ENCODE data around the gene MFAP1.
"Not testable (repeated sequence)": the region's sequence is repeated elsewhere in the genome, so short reads cannot be mapped to it uniquely, and the experiment has no call there.

Gene MFAP1

DNA sequence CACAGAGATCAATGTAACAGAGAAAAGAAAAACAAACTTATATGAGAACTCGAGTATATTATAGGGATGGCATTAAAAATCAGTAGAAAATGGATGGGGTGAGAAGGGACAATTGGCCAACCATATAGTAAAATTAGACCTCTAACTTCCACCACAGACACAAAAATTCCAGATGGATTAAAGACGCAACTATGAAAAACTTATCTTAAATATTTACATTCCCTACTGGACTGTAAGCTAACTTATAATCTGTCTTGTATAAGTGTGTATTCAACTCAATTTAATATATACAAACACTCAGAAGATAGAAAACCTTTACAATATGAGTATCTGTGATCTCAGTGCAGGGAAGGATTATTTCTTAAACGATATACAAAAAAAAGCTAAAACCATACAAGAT is 3.0 kb downstream of the MFAP1 start:
- no peak for DNase-seq (ENCODE audit: low read depth)

- not testable (repeated sequence) for DNase-seq (ENCODE audit: low read depth)
These were observed 9.4 kb downstream of the MFAP1 start for GRCh38 chr15:43815064-43815463.

GRCh38 chr15:43808960-43809678 is 15.4 kb downstream of the MFAP1 start:
- DNase-seq (ENCODE audit: low read depth), result no peak

GRCh38 chr15:43808435-43808950 is 16.0 kb downstream of the MFAP1 start:
- DNase-seq (ENCODE audit: low read depth), result no peak

GRCh38 chr15:43802676-43803075 is 21.8 kb downstream of the MFAP1 start:
- DNase-seq (ENCODE audit: low read depth), result not testable (repeated sequence)

GRCh38 chr15:43800286-43801141 is 24.0 kb downstream of the MFAP1 start, which contains the start of gene HYPK:
Gene HYPK, plus strand, starts transcription at chr15:43800599. Its CDS starts 24 bp downstream, at chr15:43800623.
- DNase-seq (ENCODE audit: low read depth), result peak; percentile 88

DNA sequence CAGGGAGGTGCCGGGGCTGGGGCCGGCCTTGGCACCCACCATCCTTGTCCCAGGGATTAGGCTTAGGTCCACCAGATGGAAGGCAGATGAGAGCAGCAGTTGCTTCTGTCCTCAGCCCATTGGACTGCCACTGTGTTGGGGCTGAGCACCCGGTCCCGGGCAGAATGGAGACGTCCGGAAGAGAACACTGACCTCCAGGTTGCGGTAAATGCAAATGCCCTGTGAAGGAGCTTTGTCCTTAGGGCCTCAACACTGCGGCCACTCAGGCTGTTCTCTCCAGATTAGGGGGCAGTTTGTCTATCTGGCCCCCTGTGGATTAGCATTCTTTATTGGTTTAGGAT is 24.6 kb downstream of the MFAP1 start, which contains the start of gene SERINC4:
SERINC4 (minus strand) TSS at position 276 of the 341 bp plus-strand sequence; CDS start at position 42, 234 bp downstream.
- DNase-seq (ENCODE audit: low read depth), result no peak

- DNase-seq (ENCODE audit: low read depth), result no peak
These were observed 25.1 kb downstream of the MFAP1 start for GRCh38 chr15:43799209-43799944.

GRCh38 chr15:43796566-43796965 is 27.9 kb downstream of the MFAP1 start:
- no peak for DNase-seq (ENCODE audit: low read depth)

- no peak for DNase-seq (ENCODE audit: low read depth)
These were observed 28.5 kb downstream of the MFAP1 start for GRCh38 chr15:43795997-43796396.

- DNase-seq (ENCODE audit: low read depth), result no peak
These were observed 29.3 kb downstream of the MFAP1 start for GRCh38 chr15:43795197-43795596.

- no peak for DNase-seq (ENCODE audit: low read depth)
These were observed 30.0 kb downstream of the MFAP1 start for GRCh38 chr15:43794269-43795037.

GRCh38 chr15:43793647-43794046 is 30.8 kb downstream of the MFAP1 start:
- no peak for DNase-seq (ENCODE audit: low read depth)

DNA sequence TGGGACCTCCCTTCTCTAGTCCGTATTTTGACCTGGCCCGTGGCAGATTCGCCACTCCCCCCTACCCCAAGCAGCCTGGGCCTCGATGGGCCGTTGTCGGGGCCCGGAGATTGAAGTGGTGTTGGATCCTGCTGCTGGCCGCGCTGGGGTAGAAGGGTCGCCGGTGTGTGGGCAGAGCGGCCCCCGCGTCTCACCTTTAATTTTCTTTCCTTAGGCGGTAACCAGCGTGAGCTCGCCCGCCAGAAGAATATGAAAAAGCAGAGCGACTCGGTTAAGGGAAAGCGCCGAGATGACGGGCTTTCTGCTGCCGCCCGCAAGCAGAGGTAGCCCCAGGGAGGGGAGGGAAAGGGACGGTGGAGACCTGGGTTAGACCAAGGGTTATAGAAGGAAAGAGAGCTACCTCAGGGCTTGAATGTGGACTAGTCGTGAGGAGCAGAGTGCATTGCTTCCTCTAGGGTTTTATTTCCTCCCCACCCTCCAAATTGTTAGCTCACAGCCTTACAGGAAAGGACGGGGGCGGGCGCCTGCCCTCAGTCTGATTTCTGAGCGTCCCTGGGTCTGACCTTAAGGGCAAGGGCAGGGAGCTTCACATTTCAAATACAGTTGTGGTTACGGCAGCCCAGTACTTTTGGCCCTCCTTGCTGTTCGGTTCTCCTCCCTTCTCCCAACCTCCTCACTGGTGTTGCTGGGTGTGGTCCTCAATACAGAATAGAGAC is 31.6 kb downstream of the MFAP1 start:
- DNase-seq (ENCODE audit: low read depth), result peak; percentile 7

DNA sequence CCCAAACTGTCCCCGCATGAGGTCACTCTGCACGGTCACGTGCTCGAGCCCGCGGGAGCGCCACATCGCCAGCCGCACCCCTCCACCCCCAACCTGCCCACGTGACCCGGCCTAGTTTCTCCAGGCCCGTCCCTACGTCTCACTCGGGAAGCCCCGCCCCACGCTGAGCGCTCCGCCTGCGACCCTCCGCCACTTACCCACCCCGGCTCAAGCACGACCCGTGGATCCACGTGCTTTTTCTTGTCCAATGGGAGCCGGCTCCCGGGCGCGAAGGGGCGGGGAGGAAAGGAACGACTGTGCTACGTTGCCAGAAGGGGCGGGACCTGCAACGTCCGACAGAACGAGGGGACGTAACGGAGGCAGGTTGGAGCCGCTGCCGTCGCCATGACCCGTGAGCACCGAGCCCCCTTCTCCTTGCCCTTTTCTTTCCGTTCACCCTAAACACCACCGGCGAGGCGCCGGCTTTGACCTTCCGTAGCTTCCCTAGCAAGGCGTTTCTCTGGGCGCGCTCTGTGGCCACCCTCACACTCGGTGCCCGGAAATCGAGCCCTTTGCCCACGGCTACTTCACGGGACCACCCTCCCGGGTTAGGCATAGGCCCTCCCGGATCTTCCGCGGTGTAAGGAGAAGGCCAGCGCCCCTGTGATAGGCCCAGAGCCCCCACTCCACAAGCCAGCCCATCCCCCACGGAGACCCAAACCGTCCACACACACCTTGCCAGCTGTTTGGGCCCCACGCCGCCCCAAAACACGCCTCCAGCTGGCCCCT is 32.3 kb downstream of the MFAP1 start, which contains the start of gene SERF2:
SERF2 (plus strand) TSS at position 328 of the 768 bp plus-strand sequence; CDS start at position 385, 57 bp downstream.
- DNase-seq (ENCODE audit: low read depth), result peak; percentile 99

DNA sequence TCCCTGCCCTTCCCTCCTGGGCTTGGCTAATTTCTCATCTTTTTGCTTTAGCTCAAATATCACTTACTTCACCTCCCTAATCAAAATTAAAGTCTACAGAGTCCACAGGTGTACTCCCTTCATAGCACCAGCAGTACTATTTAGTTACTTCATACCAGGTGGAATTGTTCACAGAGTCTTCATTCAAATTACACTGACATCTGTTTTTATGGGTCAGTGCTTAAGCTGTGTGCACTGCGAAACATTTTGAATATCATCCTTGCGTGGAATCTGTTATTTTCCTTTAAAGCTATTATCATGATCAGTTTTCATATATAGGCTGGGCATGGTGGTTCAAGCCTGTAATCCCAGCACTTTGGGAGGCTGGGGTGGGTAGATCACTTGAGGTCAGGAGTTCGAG is 35.1 kb downstream of the MFAP1 start:
- no peak for DNase-seq (ENCODE audit: low read depth)

DNA sequence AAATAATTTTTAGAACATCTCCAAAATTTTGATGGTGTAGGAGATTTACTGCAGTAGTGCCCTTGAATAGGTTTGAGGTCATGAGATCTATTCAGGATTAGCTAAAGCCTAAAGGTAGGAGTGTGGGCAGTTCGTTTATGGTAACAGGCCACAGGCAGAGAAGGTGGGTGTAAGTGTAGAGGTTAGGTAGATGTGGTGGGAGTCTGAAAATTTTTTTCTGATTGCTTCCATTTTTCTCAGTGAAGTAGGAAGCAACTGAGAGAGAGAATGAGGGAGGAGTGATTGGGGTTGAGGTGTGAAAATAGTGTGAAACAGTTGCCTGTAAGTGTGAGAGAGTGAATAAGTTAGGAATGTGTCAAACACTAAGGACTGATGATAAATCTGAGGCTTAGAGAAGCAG is 45.5 kb downstream of the MFAP1 start:
- DNase-seq (ENCODE audit: low read depth), result no peak

DNA sequence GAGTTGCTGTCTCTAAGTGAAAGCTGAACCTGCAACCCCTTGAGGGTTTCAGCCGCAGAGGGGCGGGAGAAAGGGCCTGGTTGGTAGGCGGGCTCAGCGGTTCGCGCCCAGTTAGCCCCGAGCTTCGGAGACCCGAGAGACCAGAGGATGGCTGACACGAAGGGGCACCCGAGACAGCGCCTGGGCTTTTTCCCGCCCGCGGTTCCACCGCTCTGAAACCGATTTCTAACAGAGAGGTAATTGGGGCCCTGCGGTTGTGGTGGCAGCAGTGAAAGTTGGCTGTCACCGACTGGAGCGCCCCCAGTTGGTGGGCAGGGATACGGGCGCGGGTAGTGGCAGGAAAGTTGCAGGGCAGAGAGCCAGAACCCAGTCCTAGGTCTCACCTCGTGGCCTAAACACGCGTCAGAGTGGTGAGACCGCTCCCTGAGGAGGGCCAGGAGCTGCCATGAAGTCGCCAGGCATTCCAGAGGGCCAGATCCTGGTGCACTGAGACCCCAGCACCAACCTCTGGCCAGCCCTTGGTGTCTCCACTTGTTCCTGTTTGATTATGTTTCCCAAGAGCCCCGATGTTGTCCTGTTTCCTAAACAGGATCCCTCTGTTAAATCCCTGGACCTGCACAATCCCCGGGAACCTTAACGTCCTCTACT is 47.1 kb downstream of the MFAP1 start:
- DNase-seq (ENCODE audit: low read depth), result peak; percentile 67

- DNase-seq (ENCODE audit: low read depth), result peak; percentile 67
These were observed 47.7 kb downstream of the MFAP1 start, which contains the start of gene ELL3 for GRCh38 chr15:43776718-43777266. Gene ELL3, minus strand, starts transcription at chr15:43776966. Its CDS starts 65 bp downstream, at chr15:43776901.
